ENCODE data around the gene GGA3.
"Not testable (repeated sequence)": the region's sequence is repeated elsewhere in the genome, so short reads cannot be mapped to it uniquely, and the experiment has no call there.

Gene GGA3

DNA sequence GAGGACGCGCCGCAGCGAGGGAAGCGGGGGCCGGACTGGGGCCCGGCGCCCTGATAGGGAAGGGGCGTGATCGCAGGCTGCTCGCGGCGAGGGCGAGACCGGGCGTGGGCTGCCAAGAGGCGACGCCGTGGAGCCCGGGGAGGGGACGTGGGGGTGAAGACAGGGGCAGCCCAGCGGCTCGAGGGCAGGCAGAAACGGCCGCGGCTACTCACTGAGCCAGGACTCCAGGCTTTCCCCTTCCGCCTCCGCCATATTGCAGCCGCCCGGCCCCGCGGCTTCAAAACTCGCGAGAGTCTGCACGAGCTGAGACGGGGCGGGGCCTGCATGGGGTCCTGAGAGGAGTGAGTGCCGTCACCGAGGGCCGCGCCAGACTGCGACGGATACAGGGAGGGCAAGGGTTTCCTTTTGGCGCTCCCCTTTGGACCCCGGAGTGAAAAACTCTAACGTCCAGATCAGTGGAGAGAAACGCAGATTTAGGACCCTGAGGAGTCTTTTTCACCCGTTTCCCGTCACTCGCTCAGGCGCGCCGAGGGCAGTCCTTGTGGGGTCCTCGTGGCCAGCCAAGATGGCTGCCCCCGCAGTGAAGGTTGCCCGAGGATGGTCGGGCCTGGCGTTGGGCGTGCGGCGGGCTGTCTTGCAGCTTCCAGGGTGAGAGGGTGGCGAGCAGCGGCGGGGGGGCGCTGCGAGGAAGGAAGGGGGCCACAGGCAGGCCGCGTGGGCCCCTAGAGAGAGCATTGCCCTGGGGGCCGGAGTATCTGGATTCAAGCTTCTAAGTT is at the start of gene GGA3, which contains the start of gene MRPS7:
Gene GGA3, minus strand, starts transcription at position 271 of the 776 bp plus-strand sequence. Its CDS starts 19 bp downstream, at position 252.
Gene MRPS7, plus strand, starts transcription at position 544 of the 776 bp plus-strand sequence. Its CDS starts 22 bp downstream, at position 566.
- peak; percentile 95 for DNase-seq

GRCh38 chr17:75308732-75309629 is 47.6 kb upstream of the GGA3 start:
- no peak for DNase-seq

- DNase-seq = no peak
Observed at GRCh38 chr17:75307957-75308731, 46.7 kb upstream of the GGA3 start.

DNA sequence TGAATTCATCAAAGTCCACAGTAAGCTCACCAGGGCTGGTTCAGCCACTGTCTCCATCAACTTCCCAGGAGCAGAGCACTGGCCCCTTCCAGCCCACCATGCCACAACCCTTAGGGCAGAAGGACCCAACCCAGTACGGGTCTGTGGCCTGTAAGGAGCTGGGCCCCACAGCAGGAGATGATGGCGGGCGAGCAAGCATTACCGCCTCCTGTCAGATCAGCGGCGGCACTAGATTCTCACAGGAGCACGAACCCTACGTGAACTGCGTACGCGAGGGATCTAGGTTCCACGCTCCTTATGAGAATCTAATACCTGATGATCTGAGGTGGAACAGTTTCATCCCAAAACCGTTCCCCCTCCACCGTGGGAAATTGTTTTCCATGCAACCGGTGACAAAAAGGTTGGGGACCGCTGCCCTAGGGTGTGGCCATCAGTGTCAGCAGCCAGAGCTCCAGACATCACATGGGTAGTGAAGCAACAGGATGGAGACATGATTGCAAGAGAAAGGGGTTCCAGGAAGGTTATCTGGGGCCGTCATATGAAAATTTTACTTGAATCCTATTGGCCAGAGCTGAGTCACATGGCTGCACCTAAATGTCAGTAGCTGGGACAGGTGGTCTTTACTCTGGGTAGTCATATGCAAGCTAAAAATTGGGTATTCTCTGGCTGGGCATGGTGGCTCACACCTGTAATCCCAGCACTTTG is 40.2 kb upstream of the GGA3 start:
- no peak for DNase-seq

DNA sequence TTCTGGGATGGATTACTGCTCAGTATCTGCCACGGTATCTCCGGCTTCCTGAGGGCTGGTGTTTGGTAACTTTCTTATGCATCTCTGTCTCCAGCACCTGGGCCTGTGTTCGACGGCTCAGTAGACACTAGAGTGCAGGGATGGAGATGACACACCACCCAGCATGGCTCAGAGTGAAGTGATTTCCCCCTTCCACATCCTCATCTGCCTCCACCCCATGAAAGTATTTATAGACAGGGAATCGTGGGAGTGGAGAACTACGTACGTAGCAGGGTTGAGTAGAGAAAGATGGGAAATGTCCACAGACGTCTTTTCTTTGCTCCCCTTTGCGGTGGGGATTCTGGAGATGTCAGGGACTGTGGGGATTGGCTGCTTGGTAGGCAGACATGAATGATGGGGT is 39.6 kb upstream of the GGA3 start:
- DNase-seq = no peak

DNA sequence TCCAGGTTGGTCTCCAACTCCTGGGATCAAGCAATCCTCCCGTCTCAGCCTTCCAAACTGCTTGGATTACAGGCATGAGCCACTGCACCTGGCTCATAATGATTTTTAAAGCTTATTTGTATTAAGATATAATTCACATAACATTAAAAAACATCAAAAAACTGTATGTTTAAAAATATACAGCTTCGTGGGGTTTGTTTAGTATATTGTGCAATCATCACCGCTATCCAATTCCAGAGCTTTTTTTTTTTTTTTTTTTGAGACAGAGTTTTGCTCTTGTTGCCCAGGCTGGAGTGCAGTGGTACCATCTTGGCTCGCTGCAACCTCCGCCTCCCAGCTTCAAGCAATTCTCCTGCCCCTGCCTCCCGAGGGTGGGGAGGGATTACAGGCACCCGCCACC is 38.9 kb upstream of the GGA3 start:
- DNase-seq = no peak

- no peak for DNase-seq
Observed at GRCh38 chr17:75295201-75296158, 34.1 kb upstream of the GGA3 start.

DNA sequence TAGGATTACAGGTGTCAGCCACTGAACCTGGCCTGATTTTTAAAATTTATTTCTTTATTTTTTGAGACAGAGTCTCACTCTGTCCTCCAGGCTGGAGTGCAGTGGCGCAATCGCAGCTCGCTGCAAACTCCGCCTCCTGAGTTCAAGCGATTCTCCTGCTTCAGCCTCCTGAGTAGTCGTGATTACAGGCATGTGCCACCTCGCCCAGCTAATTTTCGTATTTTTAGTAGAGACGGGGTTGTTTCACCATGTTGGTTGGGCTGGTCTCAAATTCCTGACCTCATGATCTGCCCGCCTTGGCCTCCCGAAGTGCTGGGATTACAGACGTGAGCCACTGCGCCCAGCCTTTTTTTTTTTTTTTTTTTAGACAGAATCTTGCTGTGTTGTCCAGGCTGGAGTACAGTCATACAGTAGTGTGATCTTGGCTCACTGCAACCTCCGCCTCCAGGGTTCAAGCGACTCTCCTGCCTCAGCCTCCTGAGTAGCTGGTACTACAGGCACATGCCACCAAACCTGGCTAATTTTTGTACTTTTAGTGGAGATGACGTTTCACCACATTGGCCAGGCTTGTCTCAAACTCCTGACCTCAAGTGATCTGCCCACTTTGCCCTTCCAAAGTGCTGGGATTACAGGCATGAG is 31.5 kb upstream of the GGA3 start:
- DNase-seq = not testable (repeated sequence)

GRCh38 chr17:75289832-75290337 is 28.5 kb upstream of the GGA3 start:
- peak; percentile 68 for DNase-seq

GRCh38 chr17:75289115-75289831 is 27.9 kb upstream of the GGA3 start, which contains the start of gene SLC25A19:
SLC25A19 (minus strand) TSS chr17:75289433; CDS start chr17:75286764, 2,669 bp downstream.
- peak; percentile 93 to 95 for DNase-seq

DNA sequence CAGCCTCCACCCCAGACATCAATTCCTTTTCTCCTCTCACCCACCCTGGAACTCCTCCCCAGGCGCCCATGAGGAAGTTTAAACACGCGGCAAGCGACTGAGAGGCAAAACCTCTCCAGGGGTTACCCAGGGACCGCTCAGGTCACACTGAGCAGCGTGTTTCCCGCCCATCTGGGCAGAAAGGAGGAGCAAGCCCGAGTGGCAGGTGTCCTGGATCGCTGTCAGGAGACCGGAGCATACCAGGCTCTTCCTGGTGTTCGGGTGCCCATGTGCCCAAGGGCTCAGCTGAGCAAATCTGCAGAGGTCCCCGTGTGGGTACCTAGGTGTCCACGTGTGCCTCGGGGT is 27.3 kb upstream of the GGA3 start:
- no peak for DNase-seq

DNA sequence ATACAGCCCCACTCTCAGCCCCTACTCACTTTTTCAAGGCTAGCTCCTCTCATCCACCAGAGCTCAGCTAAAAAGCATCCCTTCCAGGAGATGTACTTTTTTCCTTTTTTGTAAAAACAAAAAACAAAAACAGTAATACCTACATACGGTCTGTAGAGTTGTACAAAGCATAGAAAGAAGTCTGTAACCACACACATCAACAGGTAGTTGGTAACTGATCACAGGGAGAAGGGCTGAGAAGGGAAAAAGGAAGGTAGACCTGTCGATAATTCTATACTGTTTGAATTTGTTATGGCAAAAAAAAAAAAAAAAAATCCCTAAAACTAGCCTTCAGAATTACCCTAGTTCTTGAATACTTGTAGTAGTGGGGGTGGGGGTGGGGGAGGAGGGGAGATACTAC is 27.0 kb upstream of the GGA3 start:
- DNase-seq = no peak

DNA sequence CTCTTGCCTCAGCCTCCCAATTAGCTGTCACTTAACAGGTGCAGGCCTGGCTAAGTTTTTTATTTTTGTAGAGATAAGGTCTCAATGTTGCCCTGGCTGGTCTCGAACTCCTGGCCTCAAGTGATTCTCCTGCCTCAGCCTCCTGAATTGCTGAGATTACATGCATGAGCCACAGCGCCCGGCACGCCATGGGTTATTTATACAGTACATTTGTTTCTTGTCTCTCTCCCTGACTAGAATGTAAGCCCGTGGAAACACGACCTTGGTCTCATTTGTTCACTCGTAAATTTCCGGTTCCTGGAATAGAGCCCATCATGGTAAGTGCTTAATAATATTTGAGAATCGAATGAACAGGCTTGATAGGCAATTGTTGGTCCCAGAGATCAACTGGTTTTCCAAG is 25.8 kb upstream of the GGA3 start:
- DNase-seq = no peak

- no peak for DNase-seq
Observed at GRCh38 chr17:75285123-75285522, 23.7 kb upstream of the GGA3 start.

DNA sequence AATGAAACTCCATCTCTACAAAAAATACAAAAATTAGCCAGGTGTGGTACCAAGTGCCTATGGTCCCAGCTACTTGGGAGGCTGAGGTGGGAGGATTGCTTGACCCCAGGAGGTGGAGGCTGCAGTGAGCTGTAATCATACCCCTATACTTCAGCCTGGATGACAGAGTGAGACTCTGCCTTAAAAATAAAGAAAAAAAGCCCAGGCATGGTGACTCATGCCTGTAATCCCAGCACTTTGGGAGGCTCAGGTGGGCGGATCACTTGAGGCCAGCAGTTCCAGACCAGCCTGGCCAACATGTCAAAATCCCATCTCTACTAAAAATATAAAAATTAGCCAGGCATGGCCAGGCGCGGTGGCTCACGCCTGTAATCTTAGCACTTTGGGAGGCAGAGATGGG is 18.8 kb upstream of the GGA3 start:
- DNase-seq = not testable (repeated sequence)

GRCh38 chr17:75277664-75278071 is 16.3 kb upstream of the GGA3 start:
- no peak for DNase-seq

DNA sequence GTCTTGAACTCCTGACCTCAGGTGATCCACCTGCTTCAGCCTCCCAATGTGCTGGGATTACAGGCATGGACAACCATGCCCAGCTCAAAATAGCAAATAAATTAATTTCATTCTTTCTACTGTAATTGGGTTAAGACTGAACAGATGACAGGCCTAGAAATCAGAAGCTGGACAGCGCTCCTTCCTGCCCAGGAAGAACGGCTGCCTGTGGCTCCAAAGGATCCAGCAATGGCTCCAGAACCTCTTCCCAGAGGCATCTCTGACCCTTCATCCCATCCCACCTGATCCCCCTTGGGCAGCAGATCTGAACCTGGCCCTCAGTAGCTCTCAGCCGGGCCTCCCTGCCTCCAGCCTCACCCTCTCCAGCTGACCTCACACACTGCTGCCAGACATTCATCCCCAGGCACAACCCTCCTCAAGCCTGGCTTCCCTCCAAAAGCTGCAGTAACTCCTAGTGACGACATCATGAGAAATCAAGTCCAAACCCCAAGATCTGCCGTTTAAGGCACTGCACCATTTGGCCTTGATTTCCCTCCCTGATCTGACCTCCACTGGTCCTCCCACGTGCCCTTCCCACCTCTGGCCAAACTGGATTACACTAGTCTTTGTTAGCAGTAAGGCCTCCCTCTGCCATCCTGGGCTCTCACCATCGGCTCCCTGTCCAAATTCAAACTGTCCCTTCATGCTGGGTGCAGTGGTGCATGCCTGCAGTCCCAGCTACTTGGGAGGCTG is 12.7 kb upstream of the GGA3 start:
- DNase-seq = no peak

- DNase-seq = no peak
Observed at GRCh38 chr17:75272848-75273184, 11.4 kb upstream of the GGA3 start.
